K562 (cell line): ENCODE measurements around the gene TMC8.

Experiments
- CTCF ChIP-seq, 3 experiments: IDR thresholded peaks in 2 of 3; conservative IDR thresholded peaks in 1 of 3; 2 replicates each; pipeline ENCODE4 v1.5.1; 2011 to 2012; ENCODE audit warnings: low read length in 3 of 3, mild to moderate bottlenecking in 3 of 3, control low read depth in 2 of 3, improper control_type of control experiment in 1 of 3, inconsistent platforms in 1 of 3, low read depth in 1 of 3, mixed read lengths in 1 of 3, moderate library complexity in 1 of 3; ENCODE audit not compliant: insufficient read depth in 2 of 3
- E4F1 ChIP-seq: fragments of 250-450 bp; sonication (Bioruptor Pico); IDR thresholded peaks from 2 replicates; pipeline ENCODE4 v1.5.0; 2021; ENCODE audit warnings: mild to moderate bottlenecking, borderline replicate concordance
- GATAD2A ChIP-seq: fragments of 450-650 bp; IDR thresholded peaks from 2 replicates; pipeline ENCODE4 v1.6.1; 2017
- SOX6 ChIP-seq: fragments of 450-650 bp; IDR thresholded peaks from 2 replicates; pipeline ENCODE4 v1.6.1; 2014; ENCODE audit warnings: mild to moderate bottlenecking
- ZKSCAN1 ChIP-seq: fragments of 150-350 bp; IDR thresholded peaks from 2 replicates; pipeline ENCODE4 v1.6.1; 2016; ENCODE audit warnings: low read depth, low read length

- TF ChIP-seq CTCF (IDR thresholded peaks at IDR 0.05 in 2 of 3, conservative IDR thresholded peaks at IDR 0.05 in 1 of 3; ENCODE audit: insufficient read depth in 2 of 3, low read depth in 1 of 3, low read length in 3 of 3) = peak in 2 of 3 experiments; percentile 35; a peak in 4 of 6 replicates
- TF ChIP-seq E4F1 (CRISPR knock-in tag) = no peak
- TF ChIP-seq GATAD2A = no peak
- TF ChIP-seq ZKSCAN1 = no peak
- no peak for TF ChIP-seq SOX6
These were observed 13.3 kb upstream of the TMC8 start for GRCh38 chr17:78117027-78117981.
